GM18511 (cell line): ENCODE data around the gene BOLA3.
"Not testable (repeated sequence)": the region's sequence is repeated elsewhere in the genome, so short reads cannot be mapped to it uniquely, and the experiment has no call there.

Experiments
- ATAC-seq: cut with Tn5 transposase; IDR thresholded peaks from one replicate; pipeline ENCODE4 v1.9.1; 2021; ENCODE audit warnings: mild to moderate bottlenecking, moderate library complexity; ENCODE audit not compliant: unreplicated experiment

Gene BOLA3

DNA sequence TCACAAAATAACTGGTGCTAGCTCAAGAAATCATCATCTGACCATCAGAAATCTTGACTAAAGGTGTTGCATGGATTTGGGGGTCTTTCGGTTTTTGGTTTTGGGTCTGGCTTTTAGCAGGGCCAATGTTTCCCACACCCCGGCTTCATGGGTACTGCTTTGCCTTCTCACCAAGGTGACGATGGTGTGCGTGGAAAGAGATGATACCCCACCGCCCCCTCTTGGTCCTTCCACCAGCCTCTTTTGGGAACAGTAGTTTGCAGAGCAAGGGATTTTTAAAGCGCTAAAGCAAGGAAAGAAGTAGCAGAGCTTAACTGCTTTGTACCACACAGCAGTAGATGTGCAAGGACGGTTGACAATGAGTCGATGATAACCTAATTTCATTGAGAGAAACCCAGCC, 42.3 kb downstream of the BOLA3 start:
- ATAC-seq = no peak

DNA sequence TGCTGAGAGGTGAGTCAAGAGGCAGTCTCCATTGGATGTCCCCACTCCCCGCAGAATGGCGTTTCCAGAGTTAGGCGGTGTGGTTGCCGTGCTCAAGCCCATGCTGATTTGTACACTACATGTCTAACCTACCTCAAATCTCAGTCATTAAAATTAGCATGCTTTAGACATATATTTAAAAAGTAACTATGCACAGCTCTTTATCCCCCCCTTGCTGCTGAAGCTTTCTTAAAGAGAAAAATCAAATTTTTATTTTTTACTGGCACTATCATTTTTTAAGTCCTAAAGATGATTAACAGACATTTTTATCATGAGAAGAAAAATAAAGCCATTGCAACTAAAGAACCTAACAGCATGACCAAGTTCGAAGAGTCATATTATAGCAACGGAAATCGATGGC, 42.9 kb downstream of the BOLA3 start:
- no peak for ATAC-seq

DNA sequence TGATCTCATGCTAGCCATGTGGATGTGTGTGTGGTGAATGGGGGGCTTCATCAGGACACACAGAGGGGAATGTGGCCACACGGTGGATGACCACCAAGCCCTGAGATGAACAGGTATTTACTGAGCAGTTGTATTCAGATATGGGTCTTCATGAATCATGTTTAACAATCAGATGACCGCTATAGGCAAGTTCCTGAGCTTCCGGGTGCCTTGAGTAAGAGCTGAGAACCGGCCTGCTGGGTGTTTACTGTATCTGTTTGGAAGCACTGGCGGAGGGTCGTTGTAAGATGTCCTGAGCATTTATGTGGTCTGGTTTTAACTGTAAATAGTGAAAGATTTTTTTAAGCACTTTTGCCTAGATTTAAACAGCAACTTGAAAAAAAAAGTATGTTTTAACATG, 43.9 kb downstream of the BOLA3 start:
- no peak for ATAC-seq

DNA sequence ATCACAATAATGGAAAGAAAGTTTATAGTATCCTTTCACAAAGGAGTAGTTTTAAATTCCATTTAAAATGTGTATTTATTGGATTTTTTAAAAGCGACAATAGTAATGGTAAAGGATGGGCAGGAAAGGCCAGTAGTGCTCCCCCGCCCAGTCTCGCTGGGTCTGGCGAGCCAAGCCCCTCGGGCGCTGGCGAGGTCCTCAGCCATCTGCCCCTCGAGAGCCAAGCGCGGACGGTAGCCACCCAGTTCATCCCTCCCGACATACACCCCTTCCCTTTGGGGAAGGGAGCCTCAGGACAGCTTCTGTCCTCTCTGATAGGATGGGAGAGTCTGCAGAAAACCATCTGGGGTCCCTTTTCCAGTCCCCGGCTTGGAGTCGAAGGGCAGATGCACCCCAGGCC, 45.2 kb downstream of the BOLA3 start:
- ATAC-seq = no peak

DNA sequence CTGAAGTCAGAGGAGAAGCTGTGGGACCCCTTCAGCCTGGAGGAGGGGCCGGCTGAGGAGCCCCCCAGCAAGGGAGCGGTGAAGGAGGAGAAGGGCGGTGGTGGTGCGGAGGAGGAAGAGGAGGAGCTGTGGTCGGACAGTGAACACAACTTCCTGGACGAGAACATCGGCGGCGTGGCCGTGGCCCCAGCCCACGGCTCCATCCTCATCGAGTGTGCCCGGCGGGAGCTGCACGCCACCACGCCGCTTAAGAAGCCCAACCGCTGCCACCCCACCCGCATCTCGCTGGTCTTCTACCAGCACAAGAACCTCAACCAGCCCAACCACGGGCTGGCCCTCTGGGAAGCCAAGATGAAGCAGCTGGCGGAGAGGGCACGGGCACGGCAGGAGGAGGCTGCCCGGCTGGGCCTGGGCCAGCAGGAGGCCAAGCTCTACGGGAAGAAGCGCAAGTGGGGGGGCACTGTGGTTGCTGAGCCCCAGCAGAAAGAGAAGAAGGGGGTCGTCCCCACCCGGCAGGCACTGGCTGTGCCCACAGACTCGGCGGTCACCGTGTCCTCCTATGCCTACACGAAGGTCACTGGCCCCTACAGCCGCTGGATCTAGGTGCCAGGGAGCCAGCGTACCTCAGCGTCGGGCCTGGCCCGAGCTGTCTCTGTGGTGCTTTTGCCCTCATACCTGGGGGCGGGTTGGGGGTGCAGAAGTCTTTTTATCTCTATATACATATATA, 46.0 kb downstream of the BOLA3 start:
- no peak for ATAC-seq

DNA sequence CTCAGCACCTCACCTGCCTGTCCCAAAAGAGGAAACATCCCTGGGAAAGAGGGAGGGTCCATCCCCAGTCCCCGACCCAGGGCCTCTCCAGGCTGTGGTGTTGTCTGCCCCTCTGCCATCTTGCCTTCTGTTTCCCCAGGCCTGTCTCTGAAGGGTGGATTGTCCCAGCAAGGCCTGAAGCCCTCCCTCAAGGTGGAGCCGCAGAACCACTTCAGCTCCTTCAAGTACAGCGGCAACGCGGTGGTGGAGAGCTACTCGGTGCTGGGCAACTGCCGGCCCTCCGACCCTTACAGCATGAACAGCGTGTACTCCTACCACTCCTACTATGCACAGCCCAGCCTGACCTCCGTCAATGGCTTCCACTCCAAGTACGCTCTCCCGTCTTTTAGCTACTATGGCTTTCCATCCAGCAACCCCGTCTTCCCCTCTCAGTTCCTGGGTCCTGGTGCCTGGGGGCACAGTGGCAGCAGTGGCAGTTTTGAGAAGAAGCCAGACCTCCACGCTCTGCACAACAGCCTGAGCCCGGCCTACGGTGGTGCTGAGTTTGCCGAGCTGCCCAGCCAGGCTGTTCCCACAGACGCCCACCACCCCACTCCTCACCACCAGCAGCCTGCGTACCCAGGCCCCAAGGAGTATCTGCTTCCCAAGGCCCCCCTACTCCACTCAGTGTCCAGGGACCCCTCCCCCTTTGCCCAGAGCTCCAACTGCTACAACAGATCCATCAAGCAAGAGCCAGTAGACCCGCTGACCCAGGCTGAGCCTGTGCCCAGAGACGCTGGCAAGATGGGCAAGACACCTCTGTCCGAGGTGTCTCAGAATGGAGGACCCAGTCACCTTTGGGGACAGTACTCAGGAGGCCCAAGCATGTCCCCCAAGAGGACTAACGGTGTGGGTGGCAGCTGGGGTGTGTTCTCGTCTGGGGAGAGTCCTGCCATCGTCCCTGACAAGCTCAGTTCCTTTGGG, 47.2 kb downstream of the BOLA3 start:
- ATAC-seq = no peak

DNA sequence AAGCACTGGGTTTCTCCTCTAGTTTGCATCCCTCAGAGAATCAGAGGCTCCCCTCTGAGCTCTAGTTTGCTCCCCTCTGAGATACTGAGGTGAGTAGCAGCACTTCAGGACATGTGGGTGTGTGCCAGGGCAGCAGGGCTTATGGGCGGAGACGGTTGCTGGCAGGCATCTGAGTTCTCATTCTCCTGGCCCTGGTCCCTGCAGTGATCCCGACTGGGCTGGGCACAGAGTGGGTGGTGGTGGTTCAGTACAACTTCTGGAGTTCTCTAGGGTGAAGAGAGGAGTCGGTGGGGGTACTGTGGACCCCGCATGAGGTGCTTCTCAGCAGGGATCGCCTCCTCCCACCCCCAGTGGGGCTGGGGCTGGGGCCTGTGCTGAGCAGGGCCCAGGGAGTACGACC, 47.9 kb downstream of the BOLA3 start:
- ATAC-seq = no peak

DNA sequence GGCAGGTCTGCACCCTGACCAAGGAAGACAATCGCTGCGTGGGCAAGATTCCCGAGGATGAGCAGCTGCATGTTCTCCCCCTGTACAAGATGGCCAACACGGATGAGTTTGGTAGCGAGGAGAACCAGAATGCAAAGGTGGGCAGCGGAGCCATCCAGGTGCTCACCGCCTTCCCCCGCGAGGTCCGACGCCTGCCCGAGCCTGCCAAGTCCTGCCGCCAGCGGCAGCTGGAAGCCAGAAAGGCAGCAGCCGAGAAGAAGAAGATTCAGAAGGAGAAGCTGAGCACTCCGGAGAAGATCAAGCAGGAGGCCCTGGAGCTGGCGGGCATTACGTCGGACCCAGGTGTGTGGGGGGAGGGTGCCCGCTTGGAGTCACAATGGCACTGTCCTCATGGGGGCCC, 48.4 kb downstream of the BOLA3 start:
- no peak for ATAC-seq

DNA sequence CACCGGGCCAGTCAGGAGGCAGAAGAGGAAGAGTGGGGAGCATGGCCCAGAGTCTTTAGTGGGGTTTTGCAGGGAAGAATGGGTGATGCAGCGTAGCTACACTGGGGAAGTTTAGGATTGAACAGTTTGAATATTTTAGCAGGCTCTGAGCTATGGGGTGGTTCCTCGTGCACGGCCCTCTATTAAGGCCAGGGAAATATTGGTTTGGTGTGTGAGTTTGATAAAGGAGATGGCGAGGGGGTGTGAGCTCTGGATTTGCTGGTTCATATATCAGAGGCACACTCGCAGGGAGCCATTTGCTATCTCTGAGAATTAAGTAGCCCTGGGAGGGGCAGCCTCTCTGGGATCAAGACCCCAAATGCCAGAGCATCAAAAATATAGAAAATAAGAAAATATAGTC, 50.1 kb downstream of the BOLA3 start:
- ATAC-seq = no peak

DNA sequence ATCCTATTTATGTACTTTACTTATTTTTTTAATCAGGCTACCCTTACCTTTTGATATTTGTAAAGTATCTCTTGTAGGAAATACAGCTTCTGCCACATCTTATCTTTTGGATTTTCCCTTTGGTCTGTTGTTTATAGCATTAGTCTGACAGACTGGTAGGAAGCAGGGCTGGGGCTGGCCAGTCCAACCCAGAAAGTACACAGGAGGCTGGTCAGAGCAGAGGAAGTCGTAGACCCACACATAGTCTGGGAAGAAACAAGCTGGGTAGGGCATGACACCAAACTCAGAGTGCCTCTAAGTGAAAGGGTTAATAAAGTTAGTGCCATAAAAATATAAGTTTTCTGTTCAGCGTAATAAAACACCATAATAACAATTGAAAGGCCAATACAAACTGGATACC, 51.7 kb downstream of the BOLA3 start:
- no peak for ATAC-seq

DNA sequence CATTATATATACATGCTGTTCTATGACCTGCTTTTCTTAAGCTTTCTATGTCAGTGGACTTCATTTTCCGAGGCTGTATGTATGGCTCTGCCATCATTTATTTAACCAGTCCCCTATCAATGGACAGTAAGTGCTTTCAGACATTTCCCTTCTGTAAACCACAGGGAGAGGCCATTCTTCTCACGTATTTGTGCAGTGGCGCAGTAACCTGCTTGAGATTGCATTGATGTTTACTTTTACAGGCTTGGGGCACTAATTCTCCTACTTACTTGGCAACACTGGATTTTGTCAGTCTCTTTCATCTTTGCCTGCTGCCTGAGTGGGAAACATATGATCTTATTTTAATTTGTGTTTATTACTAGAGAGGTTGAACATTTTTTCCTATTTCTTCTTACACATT, 52.1 kb downstream of the BOLA3 start:
- ATAC-seq = no peak

DNA sequence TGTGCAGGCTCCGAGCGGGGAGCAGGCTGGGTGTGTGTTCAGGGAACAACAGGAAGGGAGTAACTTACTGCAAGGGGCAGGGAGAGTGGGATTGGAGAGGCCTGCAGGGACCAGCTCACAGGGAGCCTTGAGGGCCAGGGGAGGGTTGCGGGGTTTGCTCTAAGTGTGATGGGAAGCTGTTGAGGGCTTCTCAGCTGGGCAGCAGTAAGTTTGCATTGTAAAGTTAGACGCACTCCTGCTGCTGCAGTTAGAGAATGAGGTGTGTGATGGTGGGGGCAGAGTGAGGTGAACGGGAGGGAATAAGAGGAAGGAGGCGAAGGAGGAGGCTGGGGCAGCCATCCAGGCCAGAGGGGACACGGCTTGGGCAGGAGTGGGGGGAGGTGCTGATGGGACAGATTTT, 53.4 kb downstream of the BOLA3 start:
- no peak for ATAC-seq

DNA sequence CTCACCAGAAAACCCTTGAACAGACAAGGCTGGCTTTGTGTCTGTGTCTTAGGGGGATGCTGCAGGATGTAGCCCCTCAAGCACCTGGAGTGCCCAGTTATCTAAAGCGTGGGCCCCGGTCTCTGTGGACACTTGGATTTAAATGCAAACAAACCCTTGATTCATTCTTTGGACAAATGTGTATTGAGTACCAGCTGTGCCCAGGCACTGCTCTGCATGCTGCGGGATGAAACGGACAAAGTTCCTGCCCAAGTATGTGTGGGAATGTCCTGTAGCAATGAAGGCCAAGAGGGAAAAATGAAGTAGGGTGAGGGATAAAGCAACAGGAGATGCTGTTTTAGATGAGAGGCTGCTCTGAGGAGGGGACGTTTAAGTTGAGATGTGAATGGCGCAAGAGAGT, 53.9 kb downstream of the BOLA3 start:
- no peak for ATAC-seq

DNA sequence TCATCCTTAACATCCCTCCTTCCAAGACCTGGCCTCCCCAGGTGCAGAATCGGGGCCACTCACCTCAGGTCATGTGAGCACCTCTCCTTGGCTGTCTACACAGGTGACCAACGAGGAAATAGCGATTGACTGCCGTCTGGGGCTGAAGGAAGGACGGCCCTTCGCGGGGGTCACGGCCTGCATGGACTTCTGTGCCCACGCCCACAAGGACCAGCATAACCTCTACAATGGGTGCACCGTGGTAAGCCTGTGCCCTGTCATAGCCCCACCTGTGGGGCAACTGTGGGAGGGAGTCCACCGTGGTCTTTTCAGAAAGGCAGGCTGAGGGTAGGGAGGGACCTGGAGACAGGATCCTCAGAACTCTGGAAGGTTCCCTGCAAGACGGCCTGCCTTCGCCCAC, 54.3 kb downstream of the BOLA3 start:
- ATAC-seq = no peak

DNA sequence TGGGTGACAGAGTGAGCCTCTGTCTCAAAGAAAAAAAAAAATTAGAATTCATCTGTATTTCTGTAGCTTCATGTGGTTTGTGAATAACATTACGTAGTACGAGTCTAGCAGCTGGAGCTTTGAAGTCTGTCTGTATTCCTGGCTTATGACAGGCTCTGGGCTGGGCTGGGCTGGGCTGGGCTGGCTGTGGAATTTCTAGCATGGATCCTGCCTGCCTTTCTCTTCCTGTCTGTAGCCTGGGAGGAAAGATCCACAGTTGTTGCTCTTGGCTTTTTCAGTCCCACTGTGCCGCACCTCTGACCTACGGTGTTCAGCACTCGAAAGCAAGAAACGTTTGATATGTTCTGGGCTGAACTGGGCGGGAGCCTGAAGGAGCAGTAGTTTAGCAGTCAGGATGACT, 55.4 kb downstream of the BOLA3 start:
- ATAC-seq = no peak

DNA sequence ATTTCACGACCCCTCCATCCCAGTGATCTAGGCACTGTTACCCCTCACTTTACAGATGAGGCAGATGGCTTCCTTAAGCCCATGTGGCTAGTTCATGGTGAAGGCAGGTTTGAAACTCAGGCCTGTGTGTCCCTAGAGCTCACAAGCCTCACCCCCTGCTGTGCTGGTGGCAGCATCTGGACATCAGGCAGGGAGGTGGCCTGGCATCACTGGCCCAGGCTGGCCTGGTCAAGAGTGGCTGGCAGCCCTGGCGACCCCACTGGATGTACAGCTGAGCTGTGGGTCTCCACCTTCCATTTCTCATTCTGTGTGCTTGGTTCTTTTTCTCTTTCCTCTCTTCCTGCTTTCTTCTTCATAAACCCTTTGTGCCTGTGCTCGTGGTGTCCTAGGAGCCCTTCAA, 56.3 kb downstream of the BOLA3 start:
- ATAC-seq = no peak

DNA sequence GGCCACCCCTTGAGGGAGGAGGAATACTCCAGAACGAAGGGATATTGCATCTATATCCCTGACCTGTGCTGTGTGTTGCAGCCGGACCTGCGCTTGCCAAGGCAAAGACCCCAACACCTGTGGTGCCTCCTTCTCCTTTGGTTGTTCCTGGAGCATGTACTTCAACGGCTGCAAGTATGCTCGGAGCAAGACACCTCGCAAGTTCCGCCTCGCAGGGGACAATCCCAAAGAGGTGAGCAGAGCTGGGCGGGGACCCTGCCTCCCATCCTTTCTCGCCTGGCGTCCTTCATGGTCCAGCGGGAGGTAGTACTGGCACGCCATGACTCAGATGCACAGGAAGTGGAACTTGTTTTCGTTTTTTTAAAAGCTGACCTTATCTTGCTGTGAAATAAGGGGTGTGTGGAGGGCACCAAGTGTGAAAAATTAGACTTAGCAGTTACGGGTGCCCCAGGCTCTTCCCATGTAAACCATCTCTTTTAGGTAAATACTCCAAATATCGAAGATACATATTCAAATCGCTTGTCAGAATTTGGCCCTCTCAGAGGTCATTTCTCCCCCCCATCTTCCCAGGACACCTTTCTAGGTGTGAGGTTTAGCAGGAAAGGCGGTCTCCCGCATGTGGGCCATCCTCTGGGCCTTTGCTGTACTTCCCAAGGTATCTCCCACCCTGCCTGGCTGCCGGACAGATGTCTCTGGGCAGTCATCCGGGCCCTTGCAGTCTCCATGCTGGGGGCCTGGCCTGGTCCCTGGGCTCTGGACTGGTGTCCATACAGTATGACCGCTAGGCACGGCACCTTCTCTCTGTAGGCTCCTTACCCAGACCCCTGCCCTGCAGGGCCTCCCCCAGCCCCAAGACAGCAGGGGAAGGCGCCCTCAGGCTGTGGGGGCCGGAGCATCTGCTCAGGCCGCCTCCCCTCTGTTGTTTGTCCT, 57.6 kb downstream of the BOLA3 start:
- ATAC-seq = no peak

DNA sequence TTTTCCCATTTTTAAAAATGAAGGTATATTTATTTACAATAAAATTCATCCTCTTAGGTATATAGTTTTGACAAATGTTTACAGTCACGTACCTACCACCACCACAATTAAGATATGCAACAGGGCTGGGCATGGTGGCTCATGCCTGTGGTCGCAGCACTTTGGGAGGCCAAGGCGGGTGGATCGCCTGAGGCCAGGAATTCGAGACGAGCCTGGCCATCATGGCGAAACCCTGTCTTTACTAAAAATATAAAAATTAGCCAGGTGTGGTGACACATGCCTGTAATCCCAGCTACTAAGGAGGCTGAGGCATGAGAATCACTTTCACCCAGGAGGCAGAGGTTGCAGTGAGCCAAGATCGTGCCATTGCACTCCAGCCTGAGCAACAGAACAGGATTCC, 59.0 kb downstream of the BOLA3 start:
- not testable (repeated sequence) for ATAC-seq

DNA sequence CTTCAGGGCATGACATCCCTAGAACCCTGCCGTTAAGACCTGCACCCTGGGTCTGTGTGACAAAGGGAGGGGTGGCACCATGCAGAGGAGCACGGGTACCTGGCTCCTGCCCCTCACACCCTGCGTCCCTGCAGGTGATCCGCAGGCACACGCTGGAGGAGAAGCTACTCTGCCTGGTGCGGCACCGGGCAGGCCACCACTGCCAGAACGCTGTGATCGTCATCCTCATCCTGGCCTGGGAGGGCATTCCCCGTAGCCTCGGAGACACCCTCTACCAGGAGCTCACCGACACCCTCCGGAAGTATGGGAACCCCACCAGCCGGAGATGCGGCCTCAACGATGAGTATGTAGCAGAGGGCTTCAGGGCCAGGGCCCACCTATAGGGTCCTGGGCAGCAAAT, 60.0 kb downstream of the BOLA3 start:
- ATAC-seq = no peak

DNA sequence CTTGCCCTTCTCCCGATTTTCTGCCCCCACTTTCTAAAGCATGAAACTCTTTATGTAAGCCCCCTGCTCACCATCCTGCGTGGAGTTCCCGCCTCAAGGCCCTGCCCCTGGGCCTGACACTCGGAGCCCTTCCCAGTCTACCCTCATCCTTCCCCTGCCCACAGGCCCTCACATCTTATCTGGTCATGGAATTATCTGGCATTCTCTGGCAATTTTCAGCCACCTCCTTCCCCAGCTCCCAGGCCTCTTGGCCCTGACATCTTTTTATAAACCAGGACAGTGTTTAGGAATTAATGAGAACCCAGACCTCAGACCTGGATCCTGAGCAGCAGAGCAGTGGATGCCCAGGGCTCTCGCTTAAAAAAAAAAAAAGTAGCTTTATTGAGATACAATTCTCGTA, 61.7 kb downstream of the BOLA3 start:
- ATAC-seq = no peak
